NCI-H2196 treated with DMSO at 0.1 percent for 48 hours (cell line): Measurements from ENCODE around the gene ANGEL1.
A peak's percentile ranks its signal among the peaks of the same experiment; 100 is the strongest.

Experiments used
- DNase-seq: peaks from one replicate; lab custom pipeline; 2025; ENCODE audit not compliant: unreplicated experiment; lab: John Stamatoyannopoulos, UW

Gene ANGEL1

GRCh38 chr14:76767681-76768656 is 44.7 kb downstream of the ANGEL1 start:
- no peak for DNase-seq

DNA sequence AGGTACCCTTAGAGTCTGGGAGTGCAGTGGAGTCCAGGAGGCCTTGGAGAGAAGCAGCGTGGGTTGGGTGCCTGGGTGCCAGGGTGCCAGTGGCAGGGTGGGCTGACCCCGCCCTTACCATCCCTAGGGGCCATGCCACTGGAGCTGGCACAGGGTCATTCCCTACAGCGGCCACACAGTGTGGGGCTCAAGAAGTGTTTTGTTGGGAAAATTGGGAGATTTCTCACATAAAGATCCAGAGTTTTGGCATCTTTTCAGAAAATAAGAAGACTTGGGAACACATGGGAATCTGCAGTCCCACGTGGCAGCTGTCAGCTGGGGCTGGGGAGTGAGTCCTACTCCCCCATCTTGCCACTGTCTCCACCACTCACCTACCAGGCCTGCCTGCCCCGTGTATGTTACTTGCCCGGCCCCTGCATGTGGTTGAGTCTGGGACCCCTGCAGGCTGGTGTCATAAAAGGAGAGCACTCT is 47.2 kb downstream of the ANGEL1 start:
- DNase-seq = no peak

DNA sequence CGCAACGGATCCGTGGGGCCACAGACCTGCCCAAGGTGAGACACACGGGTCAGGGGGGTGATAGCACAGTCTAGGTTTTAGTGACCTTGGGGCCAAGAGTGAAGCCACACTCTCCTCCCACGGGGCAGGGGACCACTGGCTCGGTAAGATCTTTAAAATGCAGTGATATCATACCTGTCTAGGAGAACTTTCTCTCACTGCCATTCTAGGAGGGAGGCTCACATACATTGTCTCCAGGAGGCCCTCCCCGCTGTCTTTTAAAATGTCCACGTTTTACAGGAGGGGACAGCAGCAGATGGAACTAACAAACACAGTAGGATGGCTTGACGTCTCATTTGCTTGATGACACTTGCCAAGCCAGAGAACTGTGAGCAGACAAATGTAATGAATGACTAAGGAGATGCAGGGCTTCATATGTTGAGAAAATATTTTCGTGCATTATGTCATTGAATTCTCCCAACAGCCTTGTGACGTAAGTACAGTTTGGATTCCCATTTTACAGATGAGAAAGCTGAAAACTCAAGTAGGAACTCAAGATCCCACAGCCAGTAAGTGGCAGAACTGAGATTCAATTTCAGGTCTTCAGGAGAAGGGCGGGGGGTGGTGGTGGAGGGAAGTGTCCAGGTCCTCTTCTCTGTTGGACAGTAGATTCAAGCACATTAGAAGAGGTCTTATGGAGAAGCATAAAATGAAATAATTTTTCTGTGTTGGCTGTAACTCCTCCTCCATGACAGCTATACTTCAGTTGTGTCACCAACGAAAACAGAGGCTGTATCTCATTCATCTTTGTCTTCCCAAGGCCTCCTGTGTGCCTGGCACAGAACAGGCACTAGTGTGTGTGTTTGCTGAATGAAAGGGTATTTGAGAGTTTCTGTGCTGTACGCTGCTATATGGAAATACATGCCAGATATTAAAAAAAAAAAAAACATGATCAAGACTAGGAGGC is 49.3 kb downstream of the ANGEL1 start:
- no peak for DNase-seq

DNA sequence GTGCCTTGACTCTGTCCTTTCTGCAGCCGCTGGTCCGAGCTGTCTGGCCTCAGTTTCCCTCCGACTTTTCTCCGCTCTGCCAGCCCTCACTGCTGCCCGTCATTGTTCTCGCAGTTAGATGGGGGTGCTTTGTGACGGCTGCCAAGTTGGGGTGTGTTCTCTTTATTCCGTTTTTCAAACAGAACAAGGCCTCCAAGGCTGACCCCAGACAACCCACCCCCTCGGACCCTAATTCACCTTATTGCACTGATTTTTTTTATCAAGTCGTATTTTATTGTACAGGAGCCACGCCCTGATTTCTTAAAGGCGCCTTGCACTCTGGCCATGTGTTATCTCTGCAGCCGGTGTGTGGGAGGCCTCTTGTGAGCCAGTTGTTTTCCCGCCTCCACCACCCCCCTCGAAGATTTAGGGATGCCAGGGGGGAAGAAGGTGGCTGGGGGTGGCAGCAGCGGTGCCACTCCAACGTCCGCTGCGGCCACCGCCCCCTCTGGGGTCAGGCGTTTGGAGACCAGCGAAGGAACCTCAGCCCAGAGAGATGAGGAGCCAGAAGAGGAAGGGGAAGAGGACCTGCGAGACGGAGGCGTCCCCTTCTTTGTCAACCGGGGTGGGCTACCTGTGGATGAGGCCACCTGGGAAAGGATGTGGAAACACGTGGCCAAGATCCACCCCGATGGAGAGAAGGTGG is 50.1 kb downstream of the ANGEL1 start:
- no peak for DNase-seq

- DNase-seq = no peak
Observed at GRCh38 chr14:76761960-76762410, 50.7 kb downstream of the ANGEL1 start.

- DNase-seq = peak; percentile 13
Observed at GRCh38 chr14:76761136-76761959, 51.3 kb downstream of the ANGEL1 start, which contains the start of gene VASH1. VASH1 (plus strand) TSS chr14:76761468; CDS start chr14:76762822, 1,354 bp downstream.

- no peak for DNase-seq
Observed at GRCh38 chr14:76760331-76761135, 52.1 kb downstream of the ANGEL1 start.

GRCh38 chr14:76759589-76759988 is 53.1 kb downstream of the ANGEL1 start:
- DNase-seq = no peak

DNA sequence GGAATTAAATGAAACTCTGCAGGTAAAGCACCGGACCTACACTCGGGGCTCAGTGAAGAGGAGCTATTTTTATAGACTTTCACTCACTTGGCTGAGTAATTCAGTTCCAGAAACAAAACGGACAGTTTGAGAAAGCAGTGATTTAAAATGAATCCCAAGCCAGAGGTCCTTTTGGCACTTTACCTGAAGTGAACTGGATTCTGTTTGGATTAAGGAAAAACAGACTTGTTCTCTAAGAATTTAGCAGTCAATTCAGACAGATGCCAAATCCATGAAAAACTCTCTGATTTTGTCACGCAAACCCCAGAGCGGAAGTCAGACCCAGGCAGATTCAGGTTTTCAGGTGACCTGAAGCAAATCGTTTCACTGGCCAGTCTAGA is 56.3 kb downstream of the ANGEL1 start:
- DNase-seq = no peak

DNA sequence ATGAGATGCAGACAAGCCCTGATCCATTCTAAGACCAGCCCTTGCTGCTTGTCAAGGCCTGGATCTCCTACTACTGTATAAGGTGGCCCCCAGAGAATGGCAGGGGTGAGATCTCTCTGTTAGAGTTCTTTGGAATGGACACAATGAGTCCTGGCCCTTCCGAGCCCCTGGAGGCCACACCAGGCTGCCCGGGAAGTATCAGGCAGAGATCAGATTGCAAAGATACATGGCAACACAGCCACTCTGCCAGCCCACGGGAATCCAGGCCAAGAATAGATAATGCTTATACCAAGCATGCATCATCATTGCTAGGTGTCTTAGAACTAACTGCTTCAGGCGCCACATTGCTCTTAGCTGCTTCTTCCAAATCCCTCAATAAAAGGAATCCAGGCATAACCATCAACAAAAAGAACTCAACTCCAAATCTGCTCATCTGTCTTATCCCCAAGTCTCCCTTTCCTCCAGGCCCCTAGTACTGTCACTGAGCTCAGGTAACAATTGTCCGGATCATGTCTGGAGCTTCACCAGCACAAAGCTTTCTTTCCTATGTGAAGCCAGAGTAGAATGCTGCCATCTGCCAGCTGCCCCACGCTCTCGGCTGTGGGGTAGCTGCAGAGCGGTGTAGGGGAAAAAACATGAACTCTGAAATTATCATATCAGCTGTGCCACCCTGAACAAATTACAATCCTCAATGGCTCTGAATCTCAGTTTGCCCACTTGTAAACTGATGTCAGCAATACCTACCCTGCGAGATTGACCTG is 56.9 kb downstream of the ANGEL1 start:
- no peak for DNase-seq

DNA sequence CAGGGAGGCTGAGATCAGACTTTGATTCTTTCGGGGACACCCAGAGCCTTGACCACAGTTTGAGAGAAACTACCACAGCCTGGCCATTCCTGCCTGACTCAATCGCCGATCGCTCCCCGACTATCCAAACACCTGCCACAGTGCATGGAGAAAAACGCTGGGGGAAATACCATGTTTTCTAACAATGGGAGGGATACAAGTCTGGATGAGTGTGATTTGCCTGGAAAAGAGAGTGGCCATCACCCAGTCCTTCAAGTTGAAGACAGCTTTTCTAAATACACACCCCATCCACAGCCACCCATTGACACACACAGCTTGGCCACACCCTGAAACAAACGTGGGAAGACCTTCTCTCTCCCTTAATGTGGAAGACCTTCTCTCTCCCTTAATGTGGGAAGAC is 58.1 kb downstream of the ANGEL1 start:
- no peak for DNase-seq

DNA sequence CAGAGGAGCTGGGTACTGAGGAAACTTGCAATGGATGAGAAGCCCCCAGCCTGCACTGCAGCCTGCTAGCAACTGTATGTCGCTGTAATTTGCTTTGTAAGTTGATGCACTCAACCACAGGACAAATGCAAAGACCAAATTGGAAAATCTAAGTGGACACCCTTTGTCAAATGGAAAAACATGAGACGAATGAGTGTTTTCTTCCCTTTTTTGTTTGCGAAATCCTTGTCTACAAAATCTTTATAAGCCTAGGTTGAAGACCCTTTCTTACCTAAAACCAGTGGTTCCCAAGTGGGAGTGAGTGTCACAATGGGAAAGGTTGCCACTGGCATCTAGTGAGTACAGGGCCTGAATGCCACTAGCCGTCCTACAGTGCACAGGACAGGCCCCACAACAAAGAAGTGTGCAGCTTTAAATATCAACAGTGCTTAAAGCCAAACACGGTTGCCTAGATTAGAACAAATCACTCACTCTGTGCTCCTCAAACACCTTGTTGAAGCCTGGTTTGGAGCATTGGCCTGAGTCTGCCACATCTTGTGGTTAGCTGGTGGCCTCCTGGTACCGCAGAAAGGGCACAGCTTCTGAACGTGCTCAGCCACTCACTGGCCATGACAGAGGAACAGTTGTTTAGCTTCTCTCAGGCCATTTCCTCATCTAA is 59.0 kb downstream of the ANGEL1 start:
- DNase-seq = no peak

DNA sequence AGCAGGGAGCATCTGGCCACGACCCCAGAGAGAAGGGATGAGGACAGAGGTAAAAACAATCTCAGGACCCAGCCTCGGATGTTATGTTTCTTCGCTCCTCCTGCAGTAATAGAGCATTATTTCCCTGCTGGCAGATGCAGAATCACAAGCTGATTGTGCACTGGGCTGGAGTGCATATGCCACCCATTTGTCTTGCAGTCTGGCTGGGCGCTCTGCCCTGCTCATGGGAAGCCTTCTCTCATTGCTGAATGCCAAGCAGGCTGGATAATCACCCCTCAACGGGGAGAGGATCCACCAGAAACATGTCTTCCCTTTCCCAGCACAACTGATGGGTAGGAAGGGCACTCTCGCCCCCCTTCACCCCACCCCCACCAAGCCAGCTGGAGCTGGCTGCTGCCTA is 59.9 kb downstream of the ANGEL1 start:
- no peak for DNase-seq

DNA sequence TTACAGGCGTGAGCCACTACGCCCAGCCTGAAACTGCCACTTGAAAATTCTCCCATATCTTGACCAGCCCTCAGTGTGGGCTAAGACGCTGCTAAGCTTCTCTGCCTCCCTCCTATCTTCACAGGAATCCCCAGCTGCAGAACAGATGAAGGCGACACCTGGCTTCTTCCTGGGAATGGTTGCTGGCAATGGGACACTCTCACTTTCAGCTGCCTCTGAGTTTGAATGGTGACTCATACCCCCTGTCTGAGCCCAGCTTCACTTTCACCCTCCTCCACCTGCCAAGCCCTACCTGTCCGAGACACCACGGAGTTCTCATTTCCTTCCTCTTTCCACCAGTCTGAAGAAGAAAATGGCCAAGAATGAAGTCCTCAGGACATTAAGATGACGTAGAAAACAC is 69.7 kb downstream of the ANGEL1 start:
- no peak for DNase-seq

DNA sequence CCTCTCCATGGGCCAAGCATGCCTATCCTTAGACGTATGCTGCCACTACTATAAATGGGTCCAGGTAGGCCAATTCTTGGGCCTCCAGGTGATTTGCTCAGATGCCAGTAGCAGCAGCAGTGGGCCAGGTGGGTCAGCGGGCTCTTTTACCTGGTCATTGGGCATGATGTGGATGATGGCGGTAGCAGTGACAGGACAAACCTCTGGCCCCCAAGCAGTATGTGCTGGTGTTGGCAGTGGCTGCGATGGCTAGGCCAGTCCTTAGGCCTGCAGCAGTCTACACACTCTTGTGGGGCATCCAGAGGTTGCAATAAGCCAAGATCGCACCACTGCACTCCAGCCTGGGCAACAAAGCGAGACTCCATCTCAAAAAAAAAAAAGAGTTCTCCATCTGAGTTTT is 70.5 kb downstream of the ANGEL1 start:
- DNase-seq = no peak

GRCh38 chr14:76741074-76741473 is 71.6 kb downstream of the ANGEL1 start:
- DNase-seq = no peak
